ENCODE measurements around the gene MYMK.

- TF ChIP-seq POLR2A (IDR thresholded peaks at IDR 0.05; ENCODE audit: low read length) = no peak
- no peak for TF ChIP-seq GATA1 (IDR thresholded peaks at IDR 0.05; ENCODE audit: low read depth, low read length)
Measured at GRCh38 chr9:133569891-133570690, 45.3 kb upstream of the MYMK start.
